ENCODE measurements around the gene CD52. TPM values are rescaled to one million over a fixed set of nuclear protein-coding genes. Genes with fewer than 3 reads are reported as not detected.

Gene CD52
- total and polyA plus RNA-seq, 2 of the 4 experiments (the other 2 are of a cell fraction) = 1.6 TPM; not detected in 1

DNA sequence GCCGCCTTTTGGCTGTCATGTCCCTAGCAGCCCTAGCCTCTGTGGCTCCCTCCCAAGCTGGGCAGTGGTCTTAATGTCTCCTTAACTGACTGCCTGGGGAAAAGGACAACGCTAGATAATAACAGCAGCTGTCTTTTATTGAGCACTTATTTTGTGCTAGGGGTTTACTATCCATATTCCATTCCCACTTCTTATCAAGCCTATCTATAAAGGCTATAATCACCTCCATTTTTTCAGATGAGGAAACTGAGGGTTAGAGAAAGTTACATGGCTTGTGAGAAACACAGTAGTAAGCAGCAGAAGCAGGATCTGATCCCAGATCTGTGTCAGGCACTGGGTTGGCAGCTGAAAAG, 31.7 kb upstream of the CD52 start:
- Histone ChIP-seq H3K4me3 (ENCODE audit: insufficient read depth, low read depth, low read length) (no peak overlapping the region), H3K9ac (ENCODE audit: low read depth, low read length) (no peak overlapping the region), H2AFZ (replicated peaks; ENCODE audit: low read length, poor library complexity) (no peak overlapping the region), H2AK9ac (replicated peaks; ENCODE audit: low read depth, low read length, poor library complexity) (no peak overlapping the region), H4K20me1 (ENCODE audit: insufficient read depth, low read length) (peaks cover 27% of the 10 kb centered on the region), H4K8ac (ENCODE audit: low read depth in 2 of 2, low read length in 2 of 2) (no peak overlapping the region; a peak in 1 of 4 replicates), H3K23ac (ENCODE audit: low read depth, low read length) (no peak overlapping the region; the same call in 1 of the 2 replicates), H3K4me1 (ENCODE audit: control insufficient read depth, insufficient read depth, low read length) (peaks cover 39% of the 10 kb centered on the region), H3K56ac (ENCODE audit: extremely low read depth, insufficient read depth, low read length) (no peak overlapping the region), H3K14ac (replicated peaks; ENCODE audit: low read depth, low read length) (no peak overlapping the region), H3K4ac (ENCODE audit: low read depth, low read length) (0 out of 2 replicates have a peak overlapping the region, but pooled peaks have one; percentile 10), H4K91ac (ENCODE audit: insufficient read depth, low read depth, low read length) (no peak overlapping the region), H2BK120ac (ENCODE audit: low read depth, low read length) (no peak overlapping the region; the same call in 1 of the 2 replicates), H3K4me2 (ENCODE audit: low read depth, low read length) (no peak overlapping the region), H3K18ac (ENCODE audit: low read depth, low read length) (no peak overlapping the region), H4K5ac (ENCODE audit: low read depth, low read length) (no peak overlapping the region), H2BK5ac (ENCODE audit: low read depth, low read length, poor library complexity, severe bottlenecking) (no peak overlapping the region), H3K27ac (ENCODE audit: insufficient read depth, low read length) (no peak overlapping the region), H2BK20ac (ENCODE audit: low read depth, low read length) (0 out of 2 replicates have a peak overlapping the region, but pooled peaks have one; percentile 62), H3K79me1 (ENCODE audit: low read depth in 1 of 2, low read length in 2 of 2) (peaks cover 20 to 56% of the 10 kb centered on the region in 2 experiments), H3K9me3 (ENCODE audit: control insufficient read depth, insufficient read depth, low read length) (no peaks in the 10 kb centered on the region), H2BK15ac (ENCODE audit: low read depth, low read length) (peak overlapping the region; percentile 48; the same call in 1 of the 3 replicates), H3K36me3 (ENCODE audit: control insufficient read depth, insufficient read depth, low read length) (peaks cover 18% of the 10 kb centered on the region), H2AK5ac (ENCODE audit: low read depth, low read length) (no peak overlapping the region; the same call in 1 of the 2 replicates), H3K27me3 (ENCODE audit: control insufficient read depth, insufficient read depth, low read length) (no peaks in the 10 kb centered on the region), H3K9me1 (ENCODE audit: insufficient read depth, low read length) (peaks cover 38% of the 10 kb centered on the region)
- 91% methylated on average over 1 of the region's 2 CpGs; no CpG with 5 or more reads in 1 of the 2 experiments for whole genome bisulfite sequencing, 2 experiments (ENCODE audit: extremely low coverage in 2 of 2, insufficient read length in 1 of 2)
- no TSS peak for BruUV-seq (replicated peaks)
- no peak for DNase-seq
- CTCF ChIA-PET = interaction anchor here (0.6 to 1.5 kb wide), 4 partner anchors 10 to 1915 kb away, joined by 3 to 4 read pairs (median 4); no protein-coding TSS in a partner anchor
- intact Hi-C loops (cut with micrococcal nuclease) = no loop called here
- POLR2A ChIA-PET (ENCODE audit: unreplicated experiment) = no interaction called here
- no peak for TF ChIP-seq MXI1 (IDR thresholded peaks at IDR 0.05; ENCODE audit: borderline replicate concordance, low read depth, low read length)
- TF ChIP-seq FOS (IDR thresholded peaks at IDR 0.05; ENCODE audit: low read depth, low read length) = no peak
- no peak for TF ChIP-seq RFX5 (IDR thresholded peaks at IDR 0.05; ENCODE audit: low read depth, low read length)
- dilution Hi-C loops (cut with HindIII; ENCODE audit: low sequenced_read_pairs, unreplicated experiment) = no loop called here
- ATAC-seq (ENCODE audit: low read depth) = no peak
- in situ Hi-C loops (cut with MboI; ENCODE audit: low sequenced_read_pairs) = no loop called here
